GM19463 (cell line): ENCODE data around the gene PBOV1.

ENCODE experiments used
- ATAC-seq: cut with Tn5 transposase; IDR thresholded peaks from one replicate; pipeline ENCODE4 v1.9.1; 2021; ENCODE audit warnings: mild to moderate bottlenecking, moderate library complexity; ENCODE audit not compliant: unreplicated experiment

The PBOV1 gene

GRCh38 chr6:138206862-138207261 lies 11.4 kb downstream of the PBOV1 start:
- ATAC-seq = no peak

- no peak for ATAC-seq
Observed at GRCh38 chr6:138205437-138206094, 12.7 kb downstream of the PBOV1 start.

- ATAC-seq = no peak
Observed at GRCh38 chr6:138204792-138205384, 13.4 kb downstream of the PBOV1 start.

- ATAC-seq = no peak
Observed at GRCh38 chr6:138204303-138204702, 14.0 kb downstream of the PBOV1 start.

- no peak for ATAC-seq
Observed at GRCh38 chr6:138203315-138203714, 15.0 kb downstream of the PBOV1 start.

GRCh38 chr6:138201836-138202235 lies 16.5 kb downstream of the PBOV1 start:
- no peak for ATAC-seq

GRCh38 chr6:138198430-138199091 lies 19.7 kb downstream of the PBOV1 start:
- no peak for ATAC-seq

- ATAC-seq = no peak
Observed at GRCh38 chr6:138197570-138197969, 20.7 kb downstream of the PBOV1 start.

GRCh38 chr6:138196122-138196738 lies 22.1 kb downstream of the PBOV1 start:
- ATAC-seq = no peak

GRCh38 chr6:138194287-138194686 lies 24.0 kb downstream of the PBOV1 start:
- no peak for ATAC-seq

GRCh38 chr6:138188278-138188941 lies 29.9 kb downstream of the PBOV1 start:
- ATAC-seq = no peak

GRCh38 chr6:138187156-138187555 lies 31.1 kb downstream of the PBOV1 start:
- ATAC-seq = no peak

- no peak for ATAC-seq
Observed at GRCh38 chr6:138184230-138184629, 34.1 kb downstream of the PBOV1 start.

GRCh38 chr6:138183790-138184134 lies 34.5 kb downstream of the PBOV1 start:
- ATAC-seq = no peak

- ATAC-seq = no peak
Observed at GRCh38 chr6:138182939-138183789, 35.1 kb downstream of the PBOV1 start.

- ATAC-seq = no peak
Observed at GRCh38 chr6:138176652-138177232, 41.5 kb downstream of the PBOV1 start.

- no peak for ATAC-seq
Observed at GRCh38 chr6:138175596-138175995, 42.7 kb downstream of the PBOV1 start.
